SK-N-SH treated with all-trans-retinoic acid at 6 μM for 48 hours (cell line): ENCODE results near the gene NEIL3.

Experiments used
- ATAC-seq: fragments of 200-7000 bp; cut with Tn5 transposase; 3 replicates; pipeline ENCODE4 v1.9.1; 2020; ENCODE audit warnings: mild to moderate bottlenecking, moderate library complexity
- ARNTL ChIP-seq: fragments of 450-650 bp; formaldehyde crosslinking; IDR thresholded peaks from 2 replicates; pipeline ENCODE4 v1.5.0; 2020; ENCODE audit warnings: low read depth, mild to moderate bottlenecking, moderate library complexity, borderline replicate concordance
- BACH2 ChIP-seq: fragments of 250-450 bp; sonication (Bioruptor Pico); IDR thresholded peaks from 2 replicates; pipeline ENCODE4 v1.9.0; 2021; ENCODE audit warnings: mild to moderate bottlenecking, borderline replicate concordance
- CSDC2 ChIP-seq: fragments of 250-450 bp; sonication (Bioruptor Pico); IDR thresholded peaks from 2 replicates; pipeline ENCODE4 v1.5.0; 2020; ENCODE audit warnings: mild to moderate bottlenecking, moderate library complexity
- ISL1 ChIP-seq: fragments of 250-450 bp; sonication (Bioruptor Pico); IDR thresholded peaks from 2 replicates; pipeline ENCODE4 v2.1.2; 2022; ENCODE audit warnings: mild to moderate bottlenecking, moderate library complexity
- OSR1 ChIP-seq: fragments of 250-450 bp; sonication (Bioruptor Pico); IDR thresholded peaks from 2 replicates; pipeline ENCODE4 v1.8.0; 2022; ENCODE audit warnings: moderate library complexity, mild to moderate bottlenecking, inconsistent platforms
- PPARA ChIP-seq: fragments of 250-450 bp; sonication (Bioruptor Pico); IDR thresholded peaks from 2 replicates; pipeline ENCODE4 v1.5.0; 2020; ENCODE audit warnings: mild to moderate bottlenecking, borderline replicate concordance
- RARB ChIP-seq: fragments of 250-450 bp; sonication (Bioruptor Pico); IDR thresholded peaks from 2 replicates; pipeline ENCODE4 v1.8.0; 2021; ENCODE audit warnings: mild to moderate bottlenecking, moderate library complexity
- SNAI2 ChIP-seq: fragments of 250-450 bp; sonication (Bioruptor Pico); IDR thresholded peaks from 2 replicates; pipeline ENCODE4 v1.5.0; 2020; ENCODE audit warnings: mild to moderate bottlenecking, moderate library complexity
- TCF4 ChIP-seq: fragments of 250-450 bp; sonication (Bioruptor Pico); IDR thresholded peaks from 2 replicates; pipeline ENCODE4 v1.8.0; 2021; ENCODE audit warnings: mild to moderate bottlenecking, moderate library complexity, borderline replicate concordance
- TOX ChIP-seq: fragments of 250-450 bp; sonication (Bioruptor Pico); IDR thresholded peaks from 2 replicates; pipeline ENCODE4 v1.8.0; 2021; ENCODE audit warnings: mild to moderate bottlenecking, moderate library complexity, borderline replicate concordance
- ZC3H10 ChIP-seq: fragments of 250-450 bp; sonication (Bioruptor Pico); IDR thresholded peaks from 2 replicates; pipeline ENCODE4 v1.5.1; 2021; ENCODE audit warnings: mild to moderate bottlenecking, moderate library complexity
- ZFP3 ChIP-seq: fragments of 250-450 bp; sonication (Bioruptor Pico); IDR thresholded peaks from 2 replicates; pipeline ENCODE4 v1.5.0; 2020; ENCODE audit warnings: mild to moderate bottlenecking, moderate library complexity
- ZNF565 ChIP-seq: fragments of 450-650 bp; formaldehyde crosslinking; conservative IDR thresholded peaks from 2 replicates; pipeline ENCODE4 v1.5.0; 2020; ENCODE audit warnings: low read depth, mild to moderate bottlenecking, moderate library complexity
- ZNF70 ChIP-seq: fragments of 450-650 bp; formaldehyde crosslinking; IDR thresholded peaks from 2 replicates; pipeline ENCODE4 v1.5.0; 2020; ENCODE audit warnings: mild to moderate bottlenecking, moderate library complexity
- ZNF8 ChIP-seq: fragments of 450-650 bp; formaldehyde crosslinking; IDR thresholded peaks from 2 replicates; pipeline ENCODE4 v1.5.0; 2020; ENCODE audit warnings: mild to moderate bottlenecking, moderate library complexity
- TF ChIP-seq, protein P1 (sequence below): fragments of 250-450 bp; sonication (Bioruptor Pico); IDR thresholded peaks from 2 replicates; pipeline ENCODE4 v1.8.0; 2021; ENCODE audit warnings: low read depth, mild to moderate bottlenecking, moderate library complexity, borderline replicate concordance
- TF ChIP-seq, protein P2 (sequence below): fragments of 250-450 bp; sonication (Bioruptor Pico); IDR thresholded peaks from 2 replicates; pipeline ENCODE4 v1.5.1; 2021; ENCODE audit warnings: mild to moderate bottlenecking, moderate library complexity
- TF ChIP-seq, protein P3 (sequence below): fragments of 250-450 bp; sonication (Bioruptor Pico); IDR thresholded peaks from 2 replicates; pipeline ENCODE4 v1.5.1; 2020; ENCODE audit warnings: low read depth, mild to moderate bottlenecking, moderate library complexity
- TF ChIP-seq, protein P4 (sequence below): fragments of 250-450 bp; sonication (Bioruptor Pico); IDR thresholded peaks from 2 replicates; pipeline ENCODE4 v1.8.0; 2020; ENCODE audit warnings: mild to moderate bottlenecking, moderate library complexity, borderline replicate concordance

The NEIL3 gene

DNA sequence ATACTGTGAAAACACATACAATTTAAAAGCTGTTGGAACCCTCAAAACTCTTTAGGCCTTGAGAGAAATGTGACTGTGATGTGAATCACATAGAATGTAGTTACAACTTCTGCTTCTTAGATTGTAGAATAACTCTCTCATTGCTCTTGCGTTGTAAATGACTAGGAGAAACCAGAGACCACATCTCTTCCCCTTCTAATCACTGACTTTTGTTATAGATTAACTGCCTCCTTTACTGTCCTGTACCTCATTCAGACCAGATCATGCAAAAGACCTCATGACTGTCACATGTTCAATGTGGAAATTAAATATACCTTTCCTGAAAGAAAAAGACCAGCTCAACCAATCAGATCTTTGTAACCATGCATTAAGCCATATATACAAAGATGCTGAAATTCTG is 43.2 kb upstream of the NEIL3 start (continued):
- TF ChIP-seq, protein P1, sequence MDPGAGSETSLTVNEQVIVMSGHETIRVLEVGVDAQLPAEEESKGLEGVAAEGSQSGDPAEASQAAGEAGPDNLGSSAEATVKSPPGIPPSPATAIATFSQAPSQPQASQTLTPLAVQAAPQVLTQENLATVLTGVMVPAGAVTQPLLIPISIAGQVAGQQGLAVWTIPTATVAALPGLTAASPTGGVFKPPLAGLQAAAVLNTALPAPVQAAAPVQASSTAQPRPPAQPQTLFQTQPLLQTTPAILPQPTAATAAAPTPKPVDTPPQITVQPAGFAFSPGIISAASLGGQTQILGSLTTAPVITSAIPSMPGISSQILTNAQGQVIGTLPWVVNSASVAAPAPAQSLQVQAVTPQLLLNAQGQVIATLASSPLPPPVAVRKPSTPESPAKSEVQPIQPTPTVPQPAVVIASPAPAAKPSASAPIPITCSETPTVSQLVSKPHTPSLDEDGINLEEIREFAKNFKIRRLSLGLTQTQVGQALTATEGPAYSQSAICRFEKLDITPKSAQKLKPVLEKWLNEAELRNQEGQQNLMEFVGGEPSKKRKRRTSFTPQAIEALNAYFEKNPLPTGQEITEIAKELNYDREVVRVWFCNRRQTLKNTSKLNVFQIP (CRISPR knock-in tag), result no peak
- TF ChIP-seq, protein P2, sequence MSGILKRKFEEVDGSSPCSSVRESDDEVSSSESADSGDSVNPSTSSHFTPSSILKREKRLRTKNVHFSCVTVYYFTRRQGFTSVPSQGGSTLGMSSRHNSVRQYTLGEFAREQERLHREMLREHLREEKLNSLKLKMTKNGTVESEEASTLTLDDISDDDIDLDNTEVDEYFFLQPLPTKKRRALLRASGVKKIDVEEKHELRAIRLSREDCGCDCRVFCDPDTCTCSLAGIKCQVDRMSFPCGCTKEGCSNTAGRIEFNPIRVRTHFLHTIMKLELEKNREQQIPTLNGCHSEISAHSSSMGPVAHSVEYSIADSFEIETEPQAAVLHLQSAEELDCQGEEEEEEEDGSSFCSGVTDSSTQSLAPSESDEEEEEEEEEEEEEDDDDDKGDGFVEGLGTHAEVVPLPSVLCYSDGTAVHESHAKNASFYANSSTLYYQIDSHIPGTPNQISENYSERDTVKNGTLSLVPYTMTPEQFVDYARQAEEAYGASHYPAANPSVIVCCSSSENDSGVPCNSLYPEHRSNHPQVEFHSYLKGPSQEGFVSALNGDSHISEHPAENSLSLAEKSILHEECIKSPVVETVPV (CRISPR knock-in tag), result no peak
- TF ChIP-seq CSDC2 (CRISPR knock-in tag), result no peak
- TF ChIP-seq, all 23 proteins: peak for 0

DNA sequence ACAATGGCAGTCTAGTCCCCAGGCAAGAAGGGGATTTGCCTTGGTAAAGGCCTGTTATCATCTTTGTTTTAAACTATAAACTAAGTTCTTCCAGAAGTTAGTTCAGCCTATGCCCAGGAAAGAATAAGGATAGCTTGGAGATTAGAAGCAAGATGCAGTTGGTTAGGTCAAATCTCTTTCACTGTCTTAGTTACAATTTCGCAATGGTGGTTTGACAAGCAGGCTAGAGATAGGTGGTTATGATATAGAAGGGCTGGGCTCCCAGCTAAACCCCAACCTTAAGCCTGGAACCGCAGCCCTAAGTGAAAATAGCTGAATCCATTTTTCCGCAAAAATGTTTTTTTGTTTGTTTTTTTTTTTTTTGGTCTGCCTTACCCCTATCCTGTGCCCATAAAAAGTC is 41.8 kb upstream of the NEIL3 start:
- no peak for ATAC-seq
- TF ChIP-seq BACH2 (CRISPR knock-in tag), result no peak
- TF ChIP-seq, protein P1 (CRISPR knock-in tag), result no peak
- no peak for TF ChIP-seq SNAI2
- TF ChIP-seq TOX (CRISPR knock-in tag), result no peak
- TF ChIP-seq, protein P3, sequence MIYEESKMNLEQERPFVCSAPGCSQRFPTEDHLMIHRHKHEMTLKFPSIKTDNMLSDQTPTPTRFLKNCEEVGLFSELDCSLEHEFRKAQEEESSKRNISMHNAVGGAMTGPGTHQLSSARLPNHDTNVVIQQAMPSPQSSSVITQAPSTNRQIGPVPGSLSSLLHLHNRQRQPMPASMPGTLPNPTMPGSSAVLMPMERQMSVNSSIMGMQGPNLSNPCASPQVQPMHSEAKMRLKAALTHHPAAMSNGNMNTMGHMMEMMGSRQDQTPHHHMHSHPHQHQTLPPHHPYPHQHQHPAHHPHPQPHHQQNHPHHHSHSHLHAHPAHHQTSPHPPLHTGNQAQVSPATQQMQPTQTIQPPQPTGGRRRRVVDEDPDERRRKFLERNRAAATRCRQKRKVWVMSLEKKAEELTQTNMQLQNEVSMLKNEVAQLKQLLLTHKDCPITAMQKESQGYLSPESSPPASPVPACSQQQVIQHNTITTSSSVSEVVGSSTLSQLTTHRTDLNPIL, result no peak
- TF ChIP-seq OSR1, result no peak
- no peak for TF ChIP-seq ZNF565
- TF ChIP-seq ARNTL, result no peak
- no peak for TF ChIP-seq RARB (CRISPR knock-in tag)
- TF ChIP-seq ZC3H10 (CRISPR knock-in tag), result no peak
- TF ChIP-seq, protein P4, sequence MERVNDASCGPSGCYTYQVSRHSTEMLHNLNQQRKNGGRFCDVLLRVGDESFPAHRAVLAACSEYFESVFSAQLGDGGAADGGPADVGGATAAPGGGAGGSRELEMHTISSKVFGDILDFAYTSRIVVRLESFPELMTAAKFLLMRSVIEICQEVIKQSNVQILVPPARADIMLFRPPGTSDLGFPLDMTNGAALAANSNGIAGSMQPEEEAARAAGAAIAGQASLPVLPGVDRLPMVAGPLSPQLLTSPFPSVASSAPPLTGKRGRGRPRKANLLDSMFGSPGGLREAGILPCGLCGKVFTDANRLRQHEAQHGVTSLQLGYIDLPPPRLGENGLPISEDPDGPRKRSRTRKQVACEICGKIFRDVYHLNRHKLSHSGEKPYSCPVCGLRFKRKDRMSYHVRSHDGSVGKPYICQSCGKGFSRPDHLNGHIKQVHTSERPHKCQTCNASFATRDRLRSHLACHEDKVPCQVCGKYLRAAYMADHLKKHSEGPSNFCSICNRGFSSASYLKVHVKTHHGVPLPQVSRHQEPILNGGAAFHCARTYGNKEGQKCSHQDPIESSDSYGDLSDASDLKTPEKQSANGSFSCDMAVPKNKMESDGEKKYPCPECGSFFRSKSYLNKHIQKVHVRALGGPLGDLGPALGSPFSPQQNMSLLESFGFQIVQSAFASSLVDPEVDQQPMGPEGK (CRISPR knock-in tag), result no peak
- no peak for TF ChIP-seq ZFP3 (CRISPR knock-in tag)
- no peak for TF ChIP-seq CSDC2 (CRISPR knock-in tag)
- TF ChIP-seq TCF4 (CRISPR knock-in tag), result no peak
- TF ChIP-seq ZNF8 (CRISPR knock-in tag), result no peak
- TF ChIP-seq, all 23 proteins: peak for 0

DNA sequence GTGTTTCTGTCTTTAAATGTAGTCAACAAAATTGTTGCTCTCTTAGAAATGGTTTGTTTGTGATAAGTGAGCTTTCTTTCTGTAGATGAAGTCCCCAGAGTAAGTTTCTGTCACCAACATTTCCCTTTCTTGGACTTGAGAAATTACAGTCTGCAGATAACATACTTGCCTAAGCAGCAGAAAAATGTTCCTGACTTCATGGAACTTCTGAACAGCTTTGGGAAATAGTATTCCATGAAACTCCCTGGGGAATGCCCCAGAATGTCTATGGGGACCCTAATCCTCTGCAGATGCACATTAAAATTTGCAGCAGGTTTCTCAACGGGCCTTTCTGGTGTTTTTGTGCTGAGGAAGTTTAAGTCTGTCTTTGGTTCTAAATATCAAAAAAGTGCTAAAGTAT is 38.6 kb upstream of the NEIL3 start:
- no peak for ATAC-seq
- no peak for TF ChIP-seq RARB (CRISPR knock-in tag)
- no peak for TF ChIP-seq ARNTL
- TF ChIP-seq, protein P2 (CRISPR knock-in tag), result no peak
- no peak for TF ChIP-seq ZNF565
- TF ChIP-seq ZNF70 (CRISPR knock-in tag), result no peak
- TF ChIP-seq TCF4 (CRISPR knock-in tag), result no peak
- TF ChIP-seq, protein P1 (CRISPR knock-in tag), result no peak
- TF ChIP-seq TOX (CRISPR knock-in tag), result no peak
- no peak for TF ChIP-seq ZNF8 (CRISPR knock-in tag)
- no peak for TF ChIP-seq CSDC2 (CRISPR knock-in tag)
- TF ChIP-seq, protein P3, result no peak
- TF ChIP-seq, protein P4 (CRISPR knock-in tag), result no peak
- no peak for TF ChIP-seq ZFP3 (CRISPR knock-in tag)
- no peak for TF ChIP-seq PPARA
- TF ChIP-seq ISL1, result no peak
- no peak for TF ChIP-seq BACH2 (CRISPR knock-in tag)
- no peak for TF ChIP-seq ZC3H10 (CRISPR knock-in tag)
